D721Med (cell line): ENCODE data around the gene SYP.

ENCODE experiments used
- DNase-seq: peaks from one replicate; pipeline ENCODE4 v3.0.0; 2011; ENCODE audit warnings: low spot score; ENCODE audit not compliant: insufficient read length
- FAIRE-seq: peaks from 2 replicates; lab custom pipeline; 2011; peaks lifted over from hg19 to GRCh38; lab: Jason Lieb, UNC
- TF ChIP-seq, protein P1 (sequence below): IDR thresholded peaks from 2 replicates; pipeline ENCODE4 v1.5.1; 2012; ENCODE audit warnings: mild to moderate bottlenecking, control low read depth; ENCODE audit not compliant: insufficient read depth; ENCODE audit errors: missing control alignments

Gene SYP

DNA sequence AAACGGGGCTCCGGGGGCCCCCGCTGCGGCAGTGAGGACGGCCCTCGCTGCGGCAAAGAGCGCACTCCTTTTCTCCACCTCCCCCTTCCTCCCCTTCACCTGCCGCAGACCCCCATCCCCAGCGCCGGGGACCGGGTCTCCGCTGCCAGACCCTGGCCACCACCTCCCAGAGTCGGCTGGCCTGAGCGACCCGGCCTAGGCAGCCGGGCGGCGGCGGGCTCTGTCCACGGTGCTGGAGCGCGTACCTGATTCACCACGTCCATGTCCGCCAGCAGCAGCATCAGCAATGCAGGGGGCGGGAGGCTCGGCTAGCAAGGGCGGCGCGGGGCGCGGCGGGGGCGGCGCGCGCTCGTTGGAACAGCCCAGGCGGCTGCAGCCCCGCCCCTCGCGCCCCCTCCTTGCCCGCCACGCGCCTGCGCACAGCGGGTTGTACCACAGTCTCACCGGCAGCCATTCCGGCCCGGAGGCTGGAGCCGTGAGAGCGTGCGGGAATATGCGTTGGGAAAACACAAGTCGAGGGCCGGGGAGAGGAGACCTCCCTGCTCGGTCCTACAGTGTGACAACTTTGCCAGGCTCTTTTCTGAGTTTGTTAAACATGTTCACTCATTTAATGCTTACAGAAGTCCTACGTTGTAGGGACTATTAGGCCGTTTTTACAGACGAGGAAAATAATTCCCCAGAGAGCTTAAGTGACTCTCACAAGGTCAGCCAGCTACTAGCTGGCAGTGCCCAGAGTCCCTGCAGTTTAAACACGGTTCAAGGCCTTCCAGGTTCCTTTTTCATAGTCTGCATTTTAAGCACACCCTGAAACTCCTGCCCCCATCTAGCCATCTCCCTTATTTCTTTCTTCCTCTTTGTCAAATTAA lies at the start of gene SYP:
Gene SYP, minus strand, starts transcription at position 288 of the 866 bp plus-strand sequence. Its CDS starts 7 bp downstream, at position 281.
- TF ChIP-seq, protein P1, sequence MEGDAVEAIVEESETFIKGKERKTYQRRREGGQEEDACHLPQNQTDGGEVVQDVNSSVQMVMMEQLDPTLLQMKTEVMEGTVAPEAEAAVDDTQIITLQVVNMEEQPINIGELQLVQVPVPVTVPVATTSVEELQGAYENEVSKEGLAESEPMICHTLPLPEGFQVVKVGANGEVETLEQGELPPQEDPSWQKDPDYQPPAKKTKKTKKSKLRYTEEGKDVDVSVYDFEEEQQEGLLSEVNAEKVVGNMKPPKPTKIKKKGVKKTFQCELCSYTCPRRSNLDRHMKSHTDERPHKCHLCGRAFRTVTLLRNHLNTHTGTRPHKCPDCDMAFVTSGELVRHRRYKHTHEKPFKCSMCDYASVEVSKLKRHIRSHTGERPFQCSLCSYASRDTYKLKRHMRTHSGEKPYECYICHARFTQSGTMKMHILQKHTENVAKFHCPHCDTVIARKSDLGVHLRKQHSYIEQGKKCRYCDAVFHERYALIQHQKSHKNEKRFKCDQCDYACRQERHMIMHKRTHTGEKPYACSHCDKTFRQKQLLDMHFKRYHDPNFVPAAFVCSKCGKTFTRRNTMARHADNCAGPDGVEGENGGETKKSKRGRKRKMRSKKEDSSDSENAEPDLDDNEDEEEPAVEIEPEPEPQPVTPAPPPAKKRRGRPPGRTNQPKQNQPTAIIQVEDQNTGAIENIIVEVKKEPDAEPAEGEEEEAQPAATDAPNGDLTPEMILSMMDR, result no peak
- FAIRE-seq, result no peak
- peak; percentile 46 for DNase-seq

- TF ChIP-seq, protein P1, result no peak
- DNase-seq (no peak), FAIRE-seq (no peak)
Measured at GRCh38 chrX:49249616-49250015, 49.6 kb upstream of the SYP start.

GRCh38 chrX:49249071-49249470 lies 49.1 kb upstream of the SYP start:
- DNase-seq (no peak), FAIRE-seq (no peak)
- TF ChIP-seq, protein P1, result no peak

DNA sequence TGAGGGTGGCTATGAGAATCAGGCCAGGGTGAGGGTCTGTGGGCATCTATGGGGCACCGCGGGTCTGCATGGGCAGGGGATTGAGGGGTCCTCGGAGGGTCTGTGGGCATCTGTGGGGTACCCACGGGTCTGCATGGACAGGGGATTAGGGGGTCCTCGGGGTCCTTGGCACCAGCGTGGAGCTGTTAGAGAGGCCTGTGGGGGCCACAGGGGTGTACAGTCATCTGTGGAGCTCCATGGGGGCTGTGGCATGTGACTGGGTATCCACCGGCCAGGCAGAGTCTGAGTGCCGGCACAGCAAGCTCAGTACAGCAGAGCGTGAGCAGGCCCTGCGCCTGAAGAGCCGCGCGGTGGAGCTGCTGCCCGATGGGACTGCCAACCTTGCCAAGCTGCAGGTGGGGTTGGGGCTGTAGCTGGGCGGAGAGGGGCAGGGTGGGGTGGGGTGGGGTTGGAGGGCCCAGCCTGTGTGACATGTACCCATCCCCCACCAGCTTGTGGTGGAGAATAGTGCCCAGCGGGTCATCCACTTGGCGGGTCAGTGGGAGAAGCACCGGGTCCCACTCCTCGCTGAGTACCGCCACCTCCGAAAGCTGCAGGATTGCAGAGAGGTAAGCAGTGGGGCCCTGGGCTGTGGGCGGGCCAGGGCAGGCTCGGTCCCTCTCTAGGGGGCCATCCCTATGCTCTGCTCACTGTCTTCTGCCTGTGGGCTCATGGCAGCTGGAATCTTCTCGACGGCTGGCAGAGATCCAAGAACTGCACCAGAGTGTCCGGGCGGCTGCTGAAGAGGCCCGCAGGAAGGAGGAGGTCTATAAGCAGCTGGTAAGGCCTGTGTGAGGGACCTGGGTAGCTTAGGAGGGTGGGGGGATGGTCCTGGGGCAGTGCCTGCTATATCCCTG lies 48.2 kb upstream of the SYP start:
- TF ChIP-seq, protein P1, result no peak
- FAIRE-seq (no peak), DNase-seq (no peak)

- DNase-seq, result no peak
- FAIRE-seq, result no peak
- TF ChIP-seq, protein P1, result no peak
Measured at GRCh38 chrX:49247346-49247745, 47.4 kb upstream of the SYP start.

DNA sequence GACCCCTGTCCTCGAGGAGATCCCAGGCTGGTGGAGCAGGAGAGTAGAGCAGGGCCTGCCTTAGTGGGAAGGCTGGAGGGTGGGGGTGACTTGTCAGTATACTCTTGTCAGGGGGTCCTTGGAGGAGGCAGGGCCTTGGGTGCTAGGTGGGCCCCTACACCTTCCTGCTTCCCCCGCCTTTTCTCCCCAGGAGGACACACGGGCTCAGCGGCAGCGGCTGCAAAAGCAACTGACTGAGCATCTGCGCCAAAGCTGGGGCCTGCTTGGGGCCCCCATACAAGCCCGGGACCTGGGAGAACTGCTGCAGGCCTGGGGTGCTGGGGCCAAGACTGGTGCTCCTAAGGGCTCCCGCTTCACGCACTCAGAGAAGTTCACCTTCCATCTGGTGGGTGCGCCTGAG lies 46.5 kb upstream of the SYP start:
- DNase-seq (no peak), FAIRE-seq (no peak)
- TF ChIP-seq, protein P1, result no peak
